Psoas muscle (tissue), 8 donors: Measurements from ENCODE around the gene FLT3LG. TPM values are rescaled to one million over a fixed set of nuclear protein-coding genes. Genes with fewer than 3 reads are reported as not detected.

Experiments used
- ATAC-seq, 4 donors: fragments of 200-7000 bp; cut with Tn5 transposase; one replicate each; pipeline ENCODE4 v1.9.1; 2020; ENCODE audit warnings: moderate library complexity in 3 of 4, mild to moderate bottlenecking in 2 of 4
- DNase-seq, 2 donors: peaks; one replicate each; pipeline ENCODE4 v3.0.0-alpha.2; 2020
- H3K27ac ChIP-seq: fragments of 200-600 bp; one replicate; pipeline ENCODE4 v1.8.0; 2022
- H3K27me3 ChIP-seq, 3 donors: fragments of 200-600 bp in 1 of 3; one replicate each; pipeline versions ENCODE4 v1.6.1 to v1.8.0; 2013 to 2022; ENCODE audit warnings: low read length in 2 of 3, mild to moderate bottlenecking in 2 of 3, moderate library complexity in 1 of 3; ENCODE audit not compliant: insufficient read depth in 3 of 3
- H3K36me3 ChIP-seq, 2 donors: fragments of 200-600 bp in 1 of 2; one replicate each; pipeline versions ENCODE4 v1.6.1 to v1.8.0; 2013 to 2022; ENCODE audit warnings: low read depth in 1 of 2, mild to moderate bottlenecking in 1 of 2, moderate library complexity in 1 of 2; ENCODE audit not compliant: insufficient read depth in 1 of 2
- H3K4me1 ChIP-seq: fragments of 200-600 bp; one replicate; pipeline ENCODE4 v1.8.0; 2022
- H3K4me3 ChIP-seq: fragments of 200-600 bp; one replicate; pipeline ENCODE4 v1.8.0; 2022; ENCODE audit warnings: mild to moderate bottlenecking
- H3K9me3 ChIP-seq: fragments of 200-600 bp; one replicate; pipeline ENCODE4 v1.8.0; 2022
- WGBS, 3 donors: extraction: QIAGEN DNeasy Blood & Tissue Kit; methylation state at CpG; one replicate each; pipeline versions ENCODE4 v1.1.6 to v1.1.7; 2013; 5-methylcytosine and 5-hydroxymethylcytosine counted together
- intact Hi-C, 2 donors: fragments of 100-400 bp; cut with DNase I; formaldehyde crosslinking; loops; one replicate each; pipeline versions ENCODE4 v1.11.0 to v1.14.2; 2022
- polyA plus RNA-seq, 3 donors: library from polyadenylated mRNA; stranded (reverse); fragments of 200-250 nt; gene quantifications; one replicate each; pipeline ENCODE4 v1.2.3, GENCODE V29; 2013
- total RNA-seq, 4 donors: library from RNA; stranded (reverse); fragmentation: NEBNext Ultra II Directional in 2 of 4; extraction: Animal tissue kit (Norgen Biotek cat#: 25700) in 2 of 4; gene quantifications; one replicate each; pipeline versions ENCODE4 v1.2.1 to v1.2.4, GENCODE V29; 2021 to 2023
- TF ChIP-seq, protein P1 (sequence below): fragments of 200-600 bp; IDR thresholded peaks from one replicate; pipeline ENCODE4 v1.8.0; 2022; ENCODE audit warnings: antibody characterized with exemption
- donor health status: healthy with polysubstance abuse.
- donor health status: DM: no; HTN: no; CAD: no; lungs with moderate emphysema.
- donor health status: Bipolar disorder and iron deficiency.
- donor health status: healthy.
- donor health status: DM: yes; HTN: yes; CAD: no.
- donor health status: DM: no; HTN: no; CAD: no.
- donor health status: DM: no; HTN: no; CAD: no.
- donor health status: DM: yes; HTN: yes; CAD: no.

The FLT3LG gene
- total and polyA plus RNA-seq, 7 donors: 1.9 to 4.5 (median 2.9) TPM

DNA sequence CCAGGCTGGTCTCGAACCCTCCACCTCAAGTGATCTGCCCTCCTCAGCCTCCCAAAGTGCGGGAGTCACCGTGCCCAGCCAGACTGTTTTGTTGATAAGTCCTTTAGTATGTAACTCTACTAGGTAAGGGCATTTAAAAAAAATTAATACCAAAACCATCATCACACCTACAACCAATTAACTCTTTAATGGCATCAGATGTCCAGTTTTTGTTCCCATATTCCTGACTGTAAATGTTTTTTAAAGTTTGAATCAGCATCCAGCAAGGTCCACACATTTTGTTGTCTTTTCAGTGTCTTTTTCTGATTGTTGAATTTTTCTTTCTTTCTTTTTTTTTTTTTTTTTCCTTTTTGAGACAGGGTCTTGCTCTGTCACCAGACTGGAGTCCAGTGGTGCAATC, 44.0 kb downstream of the FLT3LG start:
- Histone ChIP-seq H3K27ac (no peak overlapping the region), H3K4me1 (peaks cover 6% of the 10 kb centered on the region), H3K27me3 (no peaks in the 10 kb centered on the region), H3K36me3 (peaks cover 2 to 12% of the 10 kb centered on the region in 2 donors), H3K4me3 (no peak overlapping the region), H3K9me3 (no peaks in the 10 kb centered on the region)
- no peak for ATAC-seq
- intact Hi-C loops: no loop called here
- no peak for DNase-seq
- TF ChIP-seq, protein P1, sequence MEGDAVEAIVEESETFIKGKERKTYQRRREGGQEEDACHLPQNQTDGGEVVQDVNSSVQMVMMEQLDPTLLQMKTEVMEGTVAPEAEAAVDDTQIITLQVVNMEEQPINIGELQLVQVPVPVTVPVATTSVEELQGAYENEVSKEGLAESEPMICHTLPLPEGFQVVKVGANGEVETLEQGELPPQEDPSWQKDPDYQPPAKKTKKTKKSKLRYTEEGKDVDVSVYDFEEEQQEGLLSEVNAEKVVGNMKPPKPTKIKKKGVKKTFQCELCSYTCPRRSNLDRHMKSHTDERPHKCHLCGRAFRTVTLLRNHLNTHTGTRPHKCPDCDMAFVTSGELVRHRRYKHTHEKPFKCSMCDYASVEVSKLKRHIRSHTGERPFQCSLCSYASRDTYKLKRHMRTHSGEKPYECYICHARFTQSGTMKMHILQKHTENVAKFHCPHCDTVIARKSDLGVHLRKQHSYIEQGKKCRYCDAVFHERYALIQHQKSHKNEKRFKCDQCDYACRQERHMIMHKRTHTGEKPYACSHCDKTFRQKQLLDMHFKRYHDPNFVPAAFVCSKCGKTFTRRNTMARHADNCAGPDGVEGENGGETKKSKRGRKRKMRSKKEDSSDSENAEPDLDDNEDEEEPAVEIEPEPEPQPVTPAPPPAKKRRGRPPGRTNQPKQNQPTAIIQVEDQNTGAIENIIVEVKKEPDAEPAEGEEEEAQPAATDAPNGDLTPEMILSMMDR: no peak
- 95 to 96% (median 96%) methylated on average over 3 of the region's 3 CpGs for WGBS, 3 donors

DNA sequence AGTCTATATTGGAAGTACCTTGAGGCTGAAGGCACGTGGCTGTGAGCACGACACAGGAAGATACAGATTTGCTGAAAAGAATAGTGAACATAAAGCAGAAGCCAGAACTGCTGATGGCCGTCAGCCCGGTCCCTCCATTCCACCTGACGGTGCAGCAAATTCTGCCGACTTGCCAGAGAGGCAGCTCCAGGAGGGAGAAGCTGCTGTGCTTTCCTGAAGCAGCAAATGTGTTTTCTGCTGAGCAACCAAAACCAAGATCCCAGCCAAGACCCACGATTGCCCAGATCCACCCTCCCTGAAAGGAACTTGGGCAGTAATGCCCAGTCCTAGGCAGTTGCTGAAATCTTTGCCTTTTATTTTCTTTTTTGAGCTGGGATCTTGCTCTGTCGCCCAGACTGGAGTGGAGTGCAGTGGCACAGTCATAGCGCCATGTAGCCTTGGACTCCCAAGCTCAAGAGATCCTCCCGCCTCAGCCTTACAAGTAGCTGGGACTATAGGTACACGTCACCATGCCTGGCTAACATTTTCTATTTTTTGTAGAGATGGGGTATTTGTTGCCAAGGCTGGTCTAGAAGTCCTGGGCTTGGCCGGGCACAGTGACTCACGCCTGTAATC, 46.8 kb downstream of the FLT3LG start:
- Histone ChIP-seq H3K27me3 (no peaks in the 10 kb centered on the region), H3K4me3 (no peak overlapping the region), H3K27ac (no peak overlapping the region), H3K4me1 (no peaks in the 10 kb centered on the region), H3K9me3 (no peaks in the 10 kb centered on the region), H3K36me3 (peaks cover 2 to 3% of the 10 kb centered on the region in 2 donors)
- DNase-seq (peak; percentile 40 to 63), ATAC-seq (peak in 2 of 4 donors; percentile 33 to 48)
- intact Hi-C loops: no loop called here
- 63 to 84% (median 68%) methylated on average over 13 of the region's 13 CpGs for WGBS, 3 donors
- TF ChIP-seq, protein P1: no peak

DNA sequence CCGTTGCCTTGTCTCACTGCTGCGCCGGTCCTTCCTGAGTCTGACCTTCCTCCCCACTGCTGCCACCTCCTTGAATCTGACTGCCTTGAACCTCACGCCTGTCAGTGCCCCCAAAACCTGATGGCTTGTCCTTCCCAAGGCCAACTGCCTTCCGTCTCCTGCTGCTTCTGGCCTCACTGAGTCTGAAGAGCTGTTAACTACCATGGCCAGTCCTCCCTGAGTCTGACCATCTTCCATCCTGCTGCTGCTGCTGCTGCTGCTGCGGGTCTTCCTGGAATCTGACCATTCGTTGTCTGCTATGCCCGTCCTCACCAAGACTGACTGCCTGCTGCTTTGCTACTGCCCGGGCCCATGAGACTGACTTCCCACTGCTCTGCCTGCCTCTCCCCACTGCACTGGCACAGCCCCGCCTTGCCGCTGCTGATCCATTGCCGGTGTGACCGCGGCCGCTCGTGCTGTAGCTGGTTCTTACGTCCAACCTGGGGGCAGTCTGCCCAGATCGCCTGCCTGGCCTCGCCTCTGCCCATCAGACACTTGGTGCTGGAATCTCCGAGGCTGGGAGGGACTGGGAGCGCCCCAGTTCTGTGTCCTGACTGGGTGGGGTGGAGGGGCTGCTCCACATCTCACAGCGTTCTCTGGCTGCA, 50.9 kb downstream of the FLT3LG start:
- no peaks in the 10 kb centered on the region for H3K9me3 ChIP-seq
- intact Hi-C loops: no loop called here
- H3K36me3 ChIP-seq: peaks cover 2 to 3% of the 10 kb centered on the region in 2 donors
- DNase-seq (no peak), ATAC-seq (no peak)
- no peaks in the 10 kb centered on the region for H3K4me1 ChIP-seq
- no peak overlapping the region for H3K27ac ChIP-seq
- no peaks in the 10 kb centered on the region for H3K27me3 ChIP-seq
- 80 to 84% (median 82%) methylated on average over 22 of the region's 22 CpGs for WGBS, 3 donors
- TF ChIP-seq, protein P1: no peak
- no peak overlapping the region for H3K4me3 ChIP-seq

DNA sequence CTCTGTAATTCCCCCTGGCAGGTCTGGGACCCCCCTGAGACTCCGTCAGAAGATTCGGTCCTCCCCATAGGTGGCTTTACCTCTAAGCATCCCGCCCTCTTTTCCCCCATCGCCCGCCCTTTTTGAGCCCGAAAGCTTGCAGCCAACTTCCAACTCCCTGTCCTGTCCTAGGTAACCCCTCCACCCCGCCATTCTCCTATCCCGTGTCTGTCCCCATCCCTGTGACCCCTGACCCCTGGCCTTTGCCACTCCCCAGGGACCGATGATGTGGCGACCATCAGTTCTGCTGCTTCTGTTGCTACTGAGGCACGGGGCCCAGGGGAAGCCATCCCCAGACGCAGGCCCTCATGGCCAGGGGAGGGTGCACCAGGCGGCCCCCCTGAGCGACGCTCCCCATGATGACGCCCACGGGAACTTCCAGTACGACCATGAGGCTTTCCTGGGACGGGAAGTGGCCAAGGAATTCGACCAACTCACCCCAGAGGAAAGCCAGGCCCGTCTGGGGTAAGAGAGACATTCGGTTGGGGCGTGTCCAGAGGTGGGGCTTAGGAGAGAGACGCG, 54.3 kb downstream of the FLT3LG start:
- Histone ChIP-seq H3K27me3 (no peaks in the 10 kb centered on the region), H3K9me3 (no peaks in the 10 kb centered on the region), H3K36me3 (peaks cover 0 to 6% of the 10 kb centered on the region in 2 donors), H3K27ac (peak overlapping the region; percentile 68), H3K4me1 (peaks cover 3% of the 10 kb centered on the region), H3K4me3 (peak overlapping the region; percentile 67)
- TF ChIP-seq, protein P1: no peak
- 23 to 36% (median 33%) methylated on average over 25 of the region's 25 CpGs for WGBS, 3 donors
- DNase-seq: peak in 1 of 2 donors; percentile 52
- ATAC-seq: peak; percentile 1 to 21 (median 14)
- intact Hi-C loops: no loop called here
